ENCODE results near the gene NUDT16L1. TPM values are rescaled to one million over a fixed set of nuclear protein-coding genes. Genes with fewer than 3 reads are reported as not detected.

Gene NUDT16L1
- total RNA-seq, 1 donor from 2014 or later: 21.1 TPM

- DNase-seq (ENCODE audit: low read depth): no peak
- H3K27me3 ChIP-seq (ENCODE audit: control insufficient read depth, insufficient read depth, low read length): no peaks in the 10 kb centered on the region
- FAIRE-seq: no peak
- TF ChIP-seq CTCF (IDR thresholded peaks at IDR 0.05; ENCODE audit: insufficient read depth, low read length, severe bottlenecking): no peak
- no peak overlapping the region for H3K4me3 ChIP-seq (ENCODE audit: low read depth, low read length)
- H3K36me3 ChIP-seq (ENCODE audit: control insufficient read depth, insufficient read depth, low read length): peaks cover 21% of the 10 kb centered on the region
These were observed 6.7 kb upstream of the NUDT16L1 start for GRCh38 chr16:4686497-4687210.

GRCh38 chr16:4687416-4687815 is 5.9 kb upstream of the NUDT16L1 start:
- TF ChIP-seq CTCF (IDR thresholded peaks at IDR 0.05; ENCODE audit: insufficient read depth, low read length, severe bottlenecking): no peak
- Histone ChIP-seq H3K4me3 (ENCODE audit: low read depth, low read length) (no peak overlapping the region), H3K27me3 (ENCODE audit: control insufficient read depth, insufficient read depth, low read length) (no peaks in the 10 kb centered on the region), H3K36me3 (ENCODE audit: control insufficient read depth, insufficient read depth, low read length) (peaks cover 17% of the 10 kb centered on the region)
- FAIRE-seq (no peak), DNase-seq (ENCODE audit: low read depth) (no peak)

- Histone ChIP-seq H3K27me3 (ENCODE audit: control insufficient read depth, insufficient read depth, low read length) (no peaks in the 10 kb centered on the region), H3K36me3 (ENCODE audit: control insufficient read depth, insufficient read depth, low read length) (peaks cover 15% of the 10 kb centered on the region), H3K4me3 (ENCODE audit: low read depth, low read length) (no peak overlapping the region)
- no peak for TF ChIP-seq CTCF (IDR thresholded peaks at IDR 0.05; ENCODE audit: insufficient read depth, low read length, severe bottlenecking)
- FAIRE-seq: no peak
- no peak for DNase-seq (ENCODE audit: low read depth)
These were observed 5.3 kb upstream of the NUDT16L1 start for GRCh38 chr16:4687946-4688673.

GRCh38 chr16:4688674-4689045 is 4.7 kb upstream of the NUDT16L1 start:
- Histone ChIP-seq H3K4me3 (ENCODE audit: low read depth, low read length) (no peak overlapping the region), H3K27me3 (ENCODE audit: control insufficient read depth, insufficient read depth, low read length) (no peaks in the 10 kb centered on the region), H3K36me3 (ENCODE audit: control insufficient read depth, insufficient read depth, low read length) (peaks cover 15% of the 10 kb centered on the region)
- no peak for FAIRE-seq
- no peak for DNase-seq (ENCODE audit: low read depth)
- TF ChIP-seq CTCF (IDR thresholded peaks at IDR 0.05; ENCODE audit: insufficient read depth, low read length, severe bottlenecking): no peak

- FAIRE-seq (no peak), DNase-seq (ENCODE audit: low read depth) (no peak)
- H3K27me3 ChIP-seq (ENCODE audit: control insufficient read depth, insufficient read depth, low read length): no peaks in the 10 kb centered on the region
- peaks cover 11% of the 10 kb centered on the region for H3K36me3 ChIP-seq (ENCODE audit: control insufficient read depth, insufficient read depth, low read length)
- no peak overlapping the region for H3K4me3 ChIP-seq (ENCODE audit: low read depth, low read length)
- TF ChIP-seq CTCF (IDR thresholded peaks at IDR 0.05; ENCODE audit: insufficient read depth, low read length, severe bottlenecking): no peak
These were observed 4.2 kb upstream of the NUDT16L1 start for GRCh38 chr16:4689091-4689671.
